ENCODE results near the gene ZNRF1. TPM values are rescaled to one million over a fixed set of nuclear protein-coding genes. Genes with fewer than 3 reads are reported as not detected.

The ZNRF1 gene
- total and polyA plus RNA-seq, 2 of the 13 experiments (the other 11 are each of a cell fraction or from before 2014, with no cell fraction given), result 43.9 to 58.7 TPM

GRCh38 chr16:74998481-74999218 is at the start of gene ZNRF1 (continued):
- TF ChIP-seq, protein P1, sequence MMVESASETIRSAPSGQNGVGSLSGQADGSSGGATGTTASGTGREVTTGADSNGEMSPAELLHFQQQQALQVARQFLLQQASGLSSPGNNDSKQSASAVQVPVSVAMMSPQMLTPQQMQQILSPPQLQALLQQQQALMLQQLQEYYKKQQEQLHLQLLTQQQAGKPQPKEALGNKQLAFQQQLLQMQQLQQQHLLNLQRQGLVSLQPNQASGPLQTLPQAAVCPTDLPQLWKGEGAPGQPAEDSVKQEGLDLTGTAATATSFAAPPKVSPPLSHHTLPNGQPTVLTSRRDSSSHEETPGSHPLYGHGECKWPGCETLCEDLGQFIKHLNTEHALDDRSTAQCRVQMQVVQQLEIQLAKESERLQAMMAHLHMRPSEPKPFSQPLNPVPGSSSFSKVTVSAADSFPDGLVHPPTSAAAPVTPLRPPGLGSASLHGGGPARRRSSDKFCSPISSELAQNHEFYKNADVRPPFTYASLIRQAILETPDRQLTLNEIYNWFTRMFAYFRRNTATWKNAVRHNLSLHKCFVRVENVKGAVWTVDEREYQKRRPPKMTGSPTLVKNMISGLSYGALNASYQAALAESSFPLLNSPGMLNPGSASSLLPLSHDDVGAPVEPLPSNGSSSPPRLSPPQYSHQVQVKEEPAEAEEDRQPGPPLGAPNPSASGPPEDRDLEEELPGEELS (CRISPR knock-in tag; IDR thresholded peaks at IDR 0.05), result no peak
- no peak for TF ChIP-seq SNRNP70 (IDR thresholded peaks at IDR 0.05; ENCODE audit: low read depth, low read length)
- no peak for TF ChIP-seq MXD1 (CRISPR knock-in tag; IDR thresholded peaks at IDR 0.05)
- no peak for TF ChIP-seq ZSCAN30 (CRISPR knock-in tag; IDR thresholded peaks at IDR 0.05)
- TF ChIP-seq NCOA2 (CRISPR knock-in tag; IDR thresholded peaks at IDR 0.05), result no peak
- TF ChIP-seq, protein P2, sequence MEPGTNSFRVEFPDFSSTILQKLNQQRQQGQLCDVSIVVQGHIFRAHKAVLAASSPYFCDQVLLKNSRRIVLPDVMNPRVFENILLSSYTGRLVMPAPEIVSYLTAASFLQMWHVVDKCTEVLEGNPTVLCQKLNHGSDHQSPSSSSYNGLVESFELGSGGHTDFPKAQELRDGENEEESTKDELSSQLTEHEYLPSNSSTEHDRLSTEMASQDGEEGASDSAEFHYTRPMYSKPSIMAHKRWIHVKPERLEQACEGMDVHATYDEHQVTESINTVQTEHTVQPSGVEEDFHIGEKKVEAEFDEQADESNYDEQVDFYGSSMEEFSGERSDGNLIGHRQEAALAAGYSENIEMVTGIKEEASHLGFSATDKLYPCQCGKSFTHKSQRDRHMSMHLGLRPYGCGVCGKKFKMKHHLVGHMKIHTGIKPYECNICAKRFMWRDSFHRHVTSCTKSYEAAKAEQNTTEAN (CRISPR knock-in tag; conservative IDR thresholded peaks at IDR 0.05), result no peak; the same call in 1 of the 2 replicates
- TF ChIP-seq, protein P3, sequence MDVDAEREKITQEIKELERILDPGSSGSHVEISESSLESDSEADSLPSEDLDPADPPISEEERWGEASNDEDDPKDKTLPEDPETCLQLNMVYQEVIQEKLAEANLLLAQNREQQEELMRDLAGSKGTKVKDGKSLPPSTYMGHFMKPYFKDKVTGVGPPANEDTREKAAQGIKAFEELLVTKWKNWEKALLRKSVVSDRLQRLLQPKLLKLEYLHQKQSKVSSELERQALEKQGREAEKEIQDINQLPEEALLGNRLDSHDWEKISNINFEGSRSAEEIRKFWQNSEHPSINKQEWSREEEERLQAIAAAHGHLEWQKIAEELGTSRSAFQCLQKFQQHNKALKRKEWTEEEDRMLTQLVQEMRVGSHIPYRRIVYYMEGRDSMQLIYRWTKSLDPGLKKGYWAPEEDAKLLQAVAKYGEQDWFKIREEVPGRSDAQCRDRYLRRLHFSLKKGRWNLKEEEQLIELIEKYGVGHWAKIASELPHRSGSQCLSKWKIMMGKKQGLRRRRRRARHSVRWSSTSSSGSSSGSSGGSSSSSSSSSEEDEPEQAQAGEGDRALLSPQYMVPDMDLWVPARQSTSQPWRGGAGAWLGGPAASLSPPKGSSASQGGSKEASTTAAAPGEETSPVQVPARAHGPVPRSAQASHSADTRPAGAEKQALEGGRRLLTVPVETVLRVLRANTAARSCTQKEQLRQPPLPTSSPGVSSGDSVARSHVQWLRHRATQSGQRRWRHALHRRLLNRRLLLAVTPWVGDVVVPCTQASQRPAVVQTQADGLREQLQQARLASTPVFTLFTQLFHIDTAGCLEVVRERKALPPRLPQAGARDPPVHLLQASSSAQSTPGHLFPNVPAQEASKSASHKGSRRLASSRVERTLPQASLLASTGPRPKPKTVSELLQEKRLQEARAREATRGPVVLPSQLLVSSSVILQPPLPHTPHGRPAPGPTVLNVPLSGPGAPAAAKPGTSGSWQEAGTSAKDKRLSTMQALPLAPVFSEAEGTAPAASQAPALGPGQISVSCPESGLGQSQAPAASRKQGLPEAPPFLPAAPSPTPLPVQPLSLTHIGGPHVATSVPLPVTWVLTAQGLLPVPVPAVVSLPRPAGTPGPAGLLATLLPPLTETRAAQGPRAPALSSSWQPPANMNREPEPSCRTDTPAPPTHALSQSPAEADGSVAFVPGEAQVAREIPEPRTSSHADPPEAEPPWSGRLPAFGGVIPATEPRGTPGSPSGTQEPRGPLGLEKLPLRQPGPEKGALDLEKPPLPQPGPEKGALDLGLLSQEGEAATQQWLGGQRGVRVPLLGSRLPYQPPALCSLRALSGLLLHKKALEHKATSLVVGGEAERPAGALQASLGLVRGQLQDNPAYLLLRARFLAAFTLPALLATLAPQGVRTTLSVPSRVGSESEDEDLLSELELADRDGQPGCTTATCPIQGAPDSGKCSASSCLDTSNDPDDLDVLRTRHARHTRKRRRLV (CRISPR knock-in tag; IDR thresholded peaks at IDR 0.05), result 0 out of 2 replicates have a peak, but pooled peaks have one; percentile 66
- TF ChIP-seq PAF1 (CRISPR knock-in tag; IDR thresholded peaks at IDR 0.05), result no peak
- no peak; the same call in 1 of the 2 replicates for TF ChIP-seq PHF21A (CRISPR knock-in tag; IDR thresholded peaks at IDR 0.05)
- TF ChIP-seq REL (CRISPR knock-in tag; conservative IDR thresholded peaks at IDR 0.05), result no peak
- TF ChIP-seq KMT2B (CRISPR knock-in tag; IDR thresholded peaks at IDR 0.05), result no peak; the same call in 1 of the 2 replicates
- peak; percentile 13; the same call in 1 of the 2 replicates for TF ChIP-seq NFKBIZ (CRISPR knock-in tag; IDR thresholded peaks at IDR 0.05)
- TF ChIP-seq, protein P4, sequence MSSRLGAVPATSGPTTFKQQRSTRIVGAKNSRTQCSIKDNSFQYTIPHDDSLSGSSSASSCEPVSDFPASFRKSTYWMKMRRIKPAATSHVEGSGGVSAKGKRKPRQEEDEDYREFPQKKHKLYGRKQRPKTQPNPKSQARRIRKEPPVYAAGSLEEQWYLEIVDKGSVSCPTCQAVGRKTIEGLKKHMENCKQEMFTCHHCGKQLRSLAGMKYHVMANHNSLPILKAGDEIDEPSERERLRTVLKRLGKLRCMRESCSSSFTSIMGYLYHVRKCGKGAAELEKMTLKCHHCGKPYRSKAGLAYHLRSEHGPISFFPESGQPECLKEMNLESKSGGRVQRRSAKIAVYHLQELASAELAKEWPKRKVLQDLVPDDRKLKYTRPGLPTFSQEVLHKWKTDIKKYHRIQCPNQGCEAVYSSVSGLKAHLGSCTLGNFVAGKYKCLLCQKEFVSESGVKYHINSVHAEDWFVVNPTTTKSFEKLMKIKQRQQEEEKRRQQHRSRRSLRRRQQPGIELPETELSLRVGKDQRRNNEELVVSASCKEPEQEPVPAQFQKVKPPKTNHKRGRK (CRISPR knock-in tag; IDR thresholded peaks at IDR 0.05), result no peak
- TF ChIP-seq, protein P5, sequence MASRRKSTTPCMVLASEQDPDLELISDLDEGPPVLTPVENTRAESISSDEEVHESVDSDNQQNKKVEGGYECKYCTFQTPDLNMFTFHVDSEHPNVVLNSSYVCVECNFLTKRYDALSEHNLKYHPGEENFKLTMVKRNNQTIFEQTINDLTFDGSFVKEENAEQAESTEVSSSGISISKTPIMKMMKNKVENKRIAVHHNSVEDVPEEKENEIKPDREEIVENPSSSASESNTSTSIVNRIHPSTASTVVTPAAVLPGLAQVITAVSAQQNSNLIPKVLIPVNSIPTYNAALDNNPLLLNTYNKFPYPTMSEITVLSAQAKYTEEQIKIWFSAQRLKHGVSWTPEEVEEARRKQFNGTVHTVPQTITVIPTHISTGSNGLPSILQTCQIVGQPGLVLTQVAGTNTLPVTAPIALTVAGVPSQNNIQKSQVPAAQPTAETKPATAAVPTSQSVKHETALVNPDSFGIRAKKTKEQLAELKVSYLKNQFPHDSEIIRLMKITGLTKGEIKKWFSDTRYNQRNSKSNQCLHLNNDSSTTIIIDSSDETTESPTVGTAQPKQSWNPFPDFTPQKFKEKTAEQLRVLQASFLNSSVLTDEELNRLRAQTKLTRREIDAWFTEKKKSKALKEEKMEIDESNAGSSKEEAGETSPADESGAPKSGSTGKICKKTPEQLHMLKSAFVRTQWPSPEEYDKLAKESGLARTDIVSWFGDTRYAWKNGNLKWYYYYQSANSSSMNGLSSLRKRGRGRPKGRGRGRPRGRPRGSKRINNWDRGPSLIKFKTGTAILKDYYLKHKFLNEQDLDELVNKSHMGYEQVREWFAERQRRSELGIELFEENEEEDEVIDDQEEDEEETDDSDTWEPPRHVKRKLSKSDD (CRISPR knock-in tag; IDR thresholded peaks at IDR 0.05; ENCODE audit: low read depth), result peak; percentile 63; the same call in 1 of the 2 replicates
- no peak for TF ChIP-seq FIP1L1 (IDR thresholded peaks at IDR 0.05; ENCODE audit: borderline replicate concordance, insufficient read depth, low read depth, low read length)

All from HepG2 (cell line).